CD4-positive, alpha-beta T cell treated with Interleukin-12 subunit alpha and Interleukin-12 subunit beta, for 1 hour (primary cell): ENCODE measurements around the gene SEC23IP.

Experiments
- DNase-seq: peaks from one replicate; pipeline ENCODE4 v3.0.0-alpha.2; 2020

SEC23IP gene

DNA sequence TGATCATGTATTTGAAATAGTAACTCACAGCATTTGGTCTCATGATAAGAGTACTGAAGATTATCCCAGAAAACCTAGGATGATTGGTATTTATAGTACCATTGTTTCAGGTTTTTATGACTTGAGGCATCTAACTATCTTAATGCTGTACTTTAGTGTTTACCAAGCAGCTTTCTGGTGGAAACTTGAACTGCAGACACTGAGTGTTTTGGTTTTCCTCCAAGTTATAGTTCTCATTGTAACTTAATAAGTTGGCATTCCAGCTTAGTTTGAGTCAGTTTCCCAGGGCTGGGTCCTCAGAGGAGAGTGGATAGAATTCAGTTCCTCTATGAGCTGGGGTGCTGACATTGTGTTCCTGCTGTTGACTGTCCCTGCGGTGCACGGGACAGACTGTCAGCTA lies 50.4 kb downstream of the SEC23IP start:
- no peak for DNase-seq

DNA sequence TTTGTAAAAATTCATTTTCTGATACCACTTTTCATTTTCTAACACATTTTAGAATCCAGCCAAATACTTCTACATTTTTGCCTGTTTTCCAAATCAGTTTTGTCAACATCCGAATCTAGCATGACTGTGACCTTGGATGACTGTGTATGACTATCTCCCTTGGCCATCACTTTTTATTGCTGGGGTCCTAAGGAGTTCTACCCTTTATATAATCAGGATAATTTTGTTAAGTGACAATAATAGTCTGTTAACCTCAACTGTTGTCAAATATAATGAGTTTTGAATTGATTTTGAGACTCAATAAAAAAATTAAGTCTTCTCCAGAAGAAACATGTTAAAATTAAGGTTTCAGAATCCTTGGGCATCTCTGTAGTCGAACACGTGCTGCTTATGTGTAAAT lies 53.3 kb downstream of the SEC23IP start:
- no peak for DNase-seq

DNA sequence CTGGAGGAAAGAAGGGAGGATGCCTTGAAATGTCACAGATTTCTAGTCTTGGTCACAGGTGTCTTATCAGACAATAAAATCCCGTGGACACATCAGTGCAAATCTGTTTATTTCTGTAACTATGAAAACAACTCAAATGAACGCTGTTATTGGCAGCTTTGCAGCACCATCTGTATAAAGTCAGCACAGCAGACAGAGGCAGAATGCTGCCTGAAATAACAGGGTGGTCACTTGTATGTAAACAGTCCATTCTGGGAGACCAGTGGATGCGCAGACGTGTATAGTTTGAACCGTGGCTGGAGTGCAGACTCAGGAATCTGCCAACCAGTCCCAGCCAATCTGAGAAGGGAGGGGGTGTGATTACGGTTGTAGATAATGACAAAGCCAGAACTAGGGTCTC lies 54.8 kb downstream of the SEC23IP start:
- DNase-seq, result no peak

DNA sequence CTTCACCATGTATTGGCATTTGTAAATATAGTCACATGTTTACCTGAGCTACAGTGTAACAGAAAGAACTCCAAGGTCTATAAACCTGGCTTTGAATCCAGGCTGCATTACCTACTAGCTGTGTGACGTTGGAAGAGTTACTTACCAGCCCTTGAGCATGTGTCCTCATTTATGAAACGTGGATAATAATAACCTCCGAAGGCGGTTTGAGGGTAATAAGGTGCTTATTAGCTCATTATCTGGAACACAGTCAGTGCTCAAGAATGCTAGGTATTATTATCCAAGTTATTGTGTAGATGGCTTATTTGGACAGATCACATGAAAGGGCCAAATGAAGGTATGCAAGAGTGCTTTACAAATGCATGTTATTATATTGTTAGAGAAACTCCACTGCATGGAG lies 64.9 kb downstream of the SEC23IP start:
- no peak for DNase-seq

DNA sequence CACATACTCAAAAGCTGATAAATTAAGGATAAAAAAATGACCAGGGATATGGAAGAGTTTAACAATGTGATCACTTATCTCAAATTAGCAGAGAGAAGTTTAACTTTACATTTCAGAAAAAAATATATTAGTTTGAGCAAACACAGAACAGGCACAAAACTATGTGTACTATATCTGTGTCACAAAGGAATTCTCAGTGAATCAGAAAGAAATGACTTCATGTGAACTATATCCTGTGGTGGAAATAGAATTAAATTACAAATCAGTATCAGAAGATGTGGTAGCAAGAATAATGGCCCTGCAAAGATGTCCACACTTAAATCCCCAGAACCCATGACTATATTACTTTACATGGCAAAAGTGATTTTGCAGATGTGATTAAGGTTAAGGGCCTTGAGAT lies 70.3 kb downstream of the SEC23IP start:
- DNase-seq, result no peak

DNA sequence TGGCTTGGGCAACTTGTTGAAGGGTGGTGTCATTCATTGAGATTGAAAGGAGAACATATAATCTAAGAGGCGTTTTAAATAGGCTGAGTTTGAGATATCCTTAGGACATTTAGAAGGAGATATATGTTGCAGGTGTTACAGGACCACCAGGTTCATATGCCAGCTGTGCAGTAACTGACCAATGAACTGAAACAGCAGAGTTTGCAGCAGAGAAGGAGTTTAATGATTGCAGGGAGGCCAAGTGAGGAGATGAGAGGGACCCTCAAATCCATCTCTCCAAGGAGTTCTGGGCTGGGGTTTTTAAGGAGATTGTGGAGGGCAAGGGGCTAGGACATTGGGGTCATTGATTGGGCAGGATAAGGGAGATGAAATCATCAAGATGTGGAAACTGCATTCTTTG lies 74.5 kb downstream of the SEC23IP start:
- DNase-seq, result no peak

DNA sequence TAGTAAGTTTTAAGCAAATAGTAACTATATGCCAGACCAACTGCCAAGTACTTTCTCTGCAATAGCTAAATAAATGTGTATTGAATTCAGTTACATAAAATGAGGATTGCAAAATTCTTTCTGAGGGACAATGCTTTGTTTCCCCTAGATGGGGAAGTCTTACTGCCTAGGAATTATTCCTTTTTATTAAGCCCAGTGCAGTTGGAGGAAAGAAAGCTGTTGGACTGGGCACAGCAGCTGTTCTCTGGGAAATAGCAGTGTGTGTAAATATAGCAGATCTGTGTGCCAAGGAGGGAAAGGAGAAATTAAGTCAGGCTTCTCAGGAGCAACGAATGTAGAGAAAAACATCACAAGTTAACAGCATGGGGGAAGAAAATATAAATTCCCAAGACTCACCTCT lies 77.1 kb downstream of the SEC23IP start:
- no peak for DNase-seq

DNA sequence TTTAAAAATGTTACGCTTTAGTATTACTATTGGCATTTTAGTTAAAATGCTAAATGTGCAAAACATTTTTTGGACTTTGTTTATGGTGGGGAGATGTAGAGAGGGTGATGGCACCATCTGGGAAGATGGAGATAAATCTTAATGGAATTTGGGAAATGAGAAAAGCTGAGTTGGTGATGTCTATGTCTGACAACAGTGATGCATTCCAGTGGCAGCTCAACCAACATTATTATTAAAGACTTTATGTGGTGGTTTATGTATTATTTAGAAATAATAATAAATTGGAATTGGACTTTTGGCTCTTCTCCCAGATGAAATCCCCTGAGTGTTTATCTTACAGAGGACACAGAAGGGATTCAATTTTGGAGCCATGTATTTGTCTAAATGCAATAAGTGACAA lies 77.6 kb downstream of the SEC23IP start:
- DNase-seq, result no peak

DNA sequence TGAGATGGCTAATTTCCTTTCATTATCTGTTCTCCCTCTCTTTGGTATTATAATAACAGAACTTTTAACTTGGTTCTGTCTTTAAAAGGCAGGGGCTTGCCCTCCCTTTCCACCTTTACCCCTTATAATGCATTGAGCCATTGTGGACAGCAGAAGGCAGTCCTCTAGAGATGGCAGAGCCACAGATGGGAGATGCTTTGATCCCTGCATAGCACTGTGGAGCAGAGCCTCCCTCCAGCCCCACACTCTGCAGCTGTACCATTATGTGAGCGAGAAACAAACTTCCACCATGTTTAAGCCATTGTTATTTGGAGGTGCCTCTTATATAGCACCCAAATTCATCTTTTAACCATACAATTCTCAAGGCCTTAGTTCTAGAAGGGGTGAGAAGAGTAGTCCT lies 78.4 kb downstream of the SEC23IP start:
- no peak for DNase-seq

DNA sequence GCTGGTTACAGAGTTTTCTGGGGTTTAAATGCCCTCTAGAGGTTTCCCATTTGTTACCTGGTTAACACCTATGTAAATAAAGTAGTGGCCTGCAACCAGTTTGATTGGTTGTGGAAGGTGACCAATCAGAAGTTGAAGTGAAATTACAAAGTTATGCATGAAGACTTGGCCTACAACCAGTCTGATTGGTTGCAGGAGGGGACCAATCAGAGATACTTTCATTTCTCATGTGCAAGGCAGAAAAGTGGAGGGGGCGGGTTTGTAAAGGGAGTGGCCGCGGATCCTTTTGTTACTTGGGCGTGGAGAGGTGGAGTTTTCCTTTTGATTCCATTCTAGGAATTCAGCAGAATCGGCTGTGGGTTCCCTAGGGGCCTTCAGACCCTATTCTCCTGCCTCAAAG lies 80.8 kb downstream of the SEC23IP start:
- no peak for DNase-seq

DNA sequence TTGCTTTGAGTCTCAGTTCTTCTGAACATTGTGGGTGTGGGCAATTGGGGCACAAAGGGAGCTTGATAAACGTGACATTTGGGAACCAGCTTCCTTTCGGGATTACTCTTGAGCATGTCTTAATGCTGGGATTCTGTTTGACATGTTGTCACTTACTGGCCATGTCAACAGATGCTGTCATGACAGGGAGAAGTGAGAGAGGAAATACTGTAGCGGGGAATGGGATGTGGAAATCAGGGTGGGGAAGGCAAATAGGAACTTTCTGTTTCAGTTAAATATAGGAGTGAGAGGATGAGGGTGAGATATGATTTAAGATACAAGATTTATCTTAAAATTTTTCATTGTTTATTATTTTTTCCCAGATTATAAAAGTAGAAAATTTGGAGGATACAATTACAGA lies 83.9 kb downstream of the SEC23IP start:
- DNase-seq, result no peak

DNA sequence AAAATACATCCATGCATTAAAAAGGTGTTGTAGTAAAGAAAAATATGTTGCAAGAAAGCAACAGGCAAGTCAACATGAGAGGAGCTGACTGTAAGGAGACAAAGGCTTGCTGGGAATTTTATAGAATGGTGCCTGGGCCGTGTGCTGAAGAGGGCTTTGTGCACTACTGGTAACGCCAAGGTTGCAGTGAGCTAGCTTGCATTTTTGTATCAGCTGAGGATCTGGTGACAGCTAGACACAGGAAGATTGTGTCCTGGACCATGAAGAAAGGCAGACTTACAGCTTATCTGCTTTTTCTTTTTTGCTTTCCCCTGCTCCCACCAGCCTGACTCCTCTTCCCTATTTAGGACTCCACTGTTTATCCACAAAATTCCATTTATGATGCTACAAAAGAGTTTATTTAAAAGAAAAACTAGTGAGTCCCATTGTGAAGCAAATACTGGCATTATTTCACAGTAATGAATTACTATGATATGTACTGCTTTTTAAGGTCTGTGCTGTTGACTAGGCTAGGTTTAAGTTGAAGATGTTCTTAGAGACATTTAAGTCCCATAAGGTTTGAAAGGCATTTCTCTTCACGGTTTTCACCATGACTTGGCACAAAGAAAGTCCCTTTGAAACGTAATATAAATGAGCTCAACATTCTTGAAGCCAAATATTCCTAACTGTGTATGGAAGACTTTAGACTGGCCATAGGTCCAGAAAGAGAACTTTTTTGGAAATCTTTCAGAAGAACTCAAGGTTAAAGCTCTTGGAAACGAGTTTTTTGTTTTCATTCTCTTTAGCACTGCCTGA lies 88.6 kb downstream of the SEC23IP start:
- no peak for DNase-seq

DNA sequence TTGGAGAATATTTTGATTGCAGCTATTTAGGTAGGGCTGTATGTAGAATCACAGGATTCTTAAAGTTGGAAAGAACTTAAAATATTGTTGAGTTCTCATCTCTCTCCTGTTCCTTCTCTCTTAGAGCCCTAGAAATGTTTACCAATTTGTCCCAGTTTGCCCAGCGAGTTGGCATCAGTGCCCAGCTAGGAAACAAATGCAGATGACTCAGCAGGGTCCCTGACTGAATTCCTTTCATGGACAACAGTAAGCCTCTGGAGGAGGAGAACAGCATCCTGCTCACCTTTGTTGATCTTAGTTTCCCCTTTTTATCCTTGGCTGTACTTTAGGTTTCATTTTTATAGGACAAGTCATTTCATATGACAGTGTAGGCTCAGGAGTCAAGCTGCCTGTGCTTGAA lies 89.3 kb downstream of the SEC23IP start:
- DNase-seq, result no peak

DNA sequence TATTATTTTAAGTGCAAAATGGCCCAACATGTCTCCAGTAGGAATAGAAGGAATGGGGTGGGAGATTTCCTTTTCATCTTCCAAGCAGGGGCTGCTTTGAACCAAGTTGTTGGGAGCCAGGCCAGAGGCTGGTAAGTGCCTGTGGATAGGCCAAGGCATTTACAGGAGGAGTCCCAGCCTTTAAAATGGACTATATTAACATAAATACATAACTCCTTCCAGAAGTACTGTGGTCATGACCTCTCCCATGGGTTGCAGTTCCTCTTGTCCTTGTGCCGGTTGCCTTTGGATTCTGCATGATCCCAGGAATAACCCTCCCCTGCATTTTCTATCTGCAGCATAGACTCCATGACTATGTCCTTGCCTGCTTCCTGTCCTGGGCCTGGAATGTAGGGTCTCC lies 95.8 kb downstream of the SEC23IP start:
- DNase-seq, result no peak

DNA sequence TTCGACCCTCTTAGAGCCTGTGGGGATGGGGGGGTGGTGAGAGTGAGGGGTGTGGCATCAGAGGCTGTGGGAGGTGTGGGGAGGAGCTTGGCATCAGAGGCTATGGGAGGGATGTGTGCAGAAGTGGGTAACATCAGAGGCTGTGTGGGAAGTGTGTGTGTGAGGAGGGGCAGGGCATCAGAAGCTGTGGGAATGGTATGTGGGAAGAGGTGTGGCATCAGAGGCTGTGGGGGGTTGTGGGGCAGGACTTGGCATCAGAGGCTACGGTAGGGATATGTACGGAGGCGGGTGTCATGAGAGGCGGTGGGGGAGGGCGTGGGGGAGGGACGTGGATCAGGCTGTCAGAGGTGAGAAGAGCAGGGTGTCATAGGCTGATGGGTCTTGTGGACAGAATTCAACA lies 97.4 kb downstream of the SEC23IP start:
- DNase-seq, result no peak

DNA sequence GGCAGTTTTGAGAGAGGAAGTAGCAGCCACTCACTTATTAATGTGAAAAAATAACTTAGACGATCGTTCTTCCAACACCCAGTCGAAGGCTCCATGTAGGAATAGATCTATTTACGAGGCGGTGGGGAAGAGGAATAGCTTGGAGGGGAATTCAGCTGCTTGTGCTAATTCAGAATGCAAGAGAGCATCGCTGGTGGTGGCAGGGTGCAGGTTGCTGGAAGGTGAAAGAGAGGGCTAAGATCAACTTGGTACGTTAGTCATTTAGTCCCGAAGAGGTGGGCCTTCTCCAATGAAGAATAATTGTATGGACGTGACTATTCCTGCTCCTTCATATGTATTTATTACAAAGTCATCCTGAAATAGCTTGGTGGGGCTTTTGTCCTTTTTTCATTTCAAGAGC lies 98.5 kb downstream of the SEC23IP start:
- DNase-seq, result no peak

DNA sequence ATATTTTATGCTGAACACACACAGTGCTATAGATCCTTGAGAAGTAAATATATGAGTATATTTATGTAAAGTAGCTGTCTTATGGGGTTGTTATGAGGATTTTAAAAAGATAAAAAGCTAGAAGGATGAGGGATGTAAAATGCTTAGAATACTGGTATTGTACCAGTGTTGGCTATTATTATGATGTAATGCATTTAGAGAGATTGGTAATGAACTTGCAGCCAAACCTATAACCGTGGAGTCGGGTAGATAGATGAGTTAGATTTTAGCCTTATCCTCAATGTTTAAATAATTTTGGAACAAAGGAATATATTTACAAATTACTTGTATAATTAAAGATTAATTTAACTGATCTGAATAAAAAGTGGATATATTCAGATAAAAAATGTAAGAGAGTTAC lies 99.3 kb downstream of the SEC23IP start:
- DNase-seq, result no peak
